HG03175 (cell line): Measurements from ENCODE around the gene ENOX1.

ENCODE experiments used
- ATAC-seq: cut with Tn5 transposase; IDR thresholded peaks from one replicate; pipeline ENCODE4 v1.9.1; 2021; ENCODE audit warnings: mild to moderate bottlenecking, moderate library complexity; ENCODE audit not compliant: unreplicated experiment

Gene ENOX1

DNA sequence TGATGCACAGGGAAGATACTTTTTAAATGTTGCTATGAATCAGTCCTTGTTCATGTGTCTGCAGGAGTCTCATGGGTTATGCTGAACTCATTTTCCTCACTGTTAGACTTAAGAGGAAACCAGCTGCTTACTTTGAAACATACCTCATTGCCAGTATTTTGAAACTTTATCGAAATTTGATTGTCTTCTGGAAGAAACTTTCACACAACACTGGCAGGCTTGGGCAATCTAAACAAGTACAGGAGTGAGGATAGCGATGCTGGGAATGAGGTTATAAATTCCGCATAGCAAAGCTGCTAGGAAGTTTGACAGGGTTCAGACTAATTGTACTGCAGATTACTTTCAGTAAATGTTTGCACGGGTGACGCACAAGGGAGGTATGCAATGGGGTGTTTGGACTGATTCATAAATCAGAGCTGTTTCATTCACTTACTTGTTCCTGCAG is 517.7 kb downstream of the ENOX1 start:
- ATAC-seq: no peak

GRCh38 chr13:43268632-43269031 is 518.1 kb downstream of the ENOX1 start:
- no peak for ATAC-seq

DNA sequence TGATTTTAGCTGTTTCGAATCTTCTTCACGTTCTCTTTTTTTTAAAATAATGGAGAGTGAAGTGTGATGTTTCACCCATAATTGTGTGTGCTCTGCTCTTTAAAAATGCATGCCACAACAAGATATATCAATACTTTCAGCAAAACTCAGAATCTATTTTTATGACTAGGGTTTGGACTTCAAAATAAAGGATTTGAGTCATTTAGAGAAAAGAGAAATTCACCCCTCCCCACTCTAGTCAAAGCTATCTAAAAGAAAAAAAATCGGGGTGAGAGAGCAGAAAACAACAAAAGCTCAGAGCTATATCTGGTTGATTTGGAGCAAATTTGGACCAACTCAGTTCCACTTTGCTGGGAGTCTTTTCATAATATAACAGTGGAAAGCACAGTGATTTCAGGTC is 518.9 kb downstream of the ENOX1 start:
- no peak for ATAC-seq

DNA sequence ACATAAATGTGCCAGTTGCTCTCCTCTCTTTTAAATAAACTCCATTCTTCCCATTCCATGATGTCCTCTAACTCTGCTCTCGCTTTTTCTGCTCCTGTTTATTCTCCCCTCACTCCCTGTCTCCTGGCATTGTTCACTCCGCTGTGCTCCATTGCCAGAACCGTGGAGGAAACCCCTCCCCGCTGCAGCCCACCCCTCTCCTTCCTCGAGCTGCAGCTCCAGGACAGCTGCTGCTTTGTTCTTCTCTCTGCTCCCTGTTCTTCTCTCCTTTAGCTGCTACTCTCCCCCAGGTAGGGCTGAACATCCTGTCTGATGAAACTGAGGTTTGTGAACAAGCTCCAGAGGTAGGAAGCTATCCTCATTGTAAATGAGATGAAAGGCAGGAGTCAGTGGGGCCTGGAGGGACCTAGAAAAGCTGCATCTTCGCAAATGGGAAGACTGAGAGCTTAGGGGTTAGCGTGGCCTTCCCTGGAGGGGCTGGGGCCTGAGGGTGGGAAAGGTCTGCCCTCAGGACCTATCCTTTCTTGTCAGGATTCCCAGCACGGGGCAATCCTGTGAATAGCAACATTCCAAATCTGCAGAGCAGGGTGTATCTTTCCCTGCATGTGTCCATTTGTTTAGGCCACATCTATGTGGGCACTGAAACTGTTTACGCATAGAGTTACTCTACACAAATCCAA is 519.7 kb downstream of the ENOX1 start:
- ATAC-seq: no peak

DNA sequence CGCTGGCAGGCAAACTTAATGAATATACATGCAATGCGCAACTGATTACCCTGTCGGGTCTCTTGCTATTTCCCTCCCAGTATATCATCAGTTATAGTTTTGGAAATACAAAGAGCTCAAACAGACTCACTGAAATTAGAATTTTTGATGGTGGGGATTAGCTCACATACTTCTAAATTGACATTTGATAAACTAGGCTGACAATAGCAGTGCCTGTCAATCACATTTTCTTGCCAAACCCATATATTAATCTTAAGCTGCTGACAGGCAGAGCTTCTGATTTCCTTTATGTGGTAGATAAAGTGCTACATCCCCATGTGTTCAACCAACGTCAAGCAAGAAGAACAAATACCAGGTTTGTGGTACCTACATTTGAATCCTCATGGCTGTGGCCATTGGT is 521.7 kb downstream of the ENOX1 start:
- no peak for ATAC-seq

DNA sequence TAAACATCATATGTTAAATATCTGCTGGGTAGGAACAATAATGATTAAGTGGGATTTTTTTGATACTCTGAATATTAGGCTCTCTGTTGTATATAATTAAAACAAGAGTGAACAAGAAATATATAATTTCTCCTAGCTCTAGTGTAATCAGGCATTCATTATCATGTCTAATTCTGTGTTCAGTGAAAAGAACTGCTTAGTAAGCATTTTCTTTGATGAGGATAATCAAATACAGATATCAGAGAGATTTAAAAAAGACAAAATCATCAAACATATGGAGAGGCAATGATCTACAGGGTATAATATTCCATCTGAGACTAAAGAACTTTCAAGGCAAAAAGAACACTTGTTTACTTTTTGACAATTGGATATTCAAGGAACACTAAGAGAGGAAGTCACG is 522.3 kb downstream of the ENOX1 start:
- ATAC-seq: no peak

GRCh38 chr13:43263047-43263446 is 523.7 kb downstream of the ENOX1 start:
- ATAC-seq: no peak

DNA sequence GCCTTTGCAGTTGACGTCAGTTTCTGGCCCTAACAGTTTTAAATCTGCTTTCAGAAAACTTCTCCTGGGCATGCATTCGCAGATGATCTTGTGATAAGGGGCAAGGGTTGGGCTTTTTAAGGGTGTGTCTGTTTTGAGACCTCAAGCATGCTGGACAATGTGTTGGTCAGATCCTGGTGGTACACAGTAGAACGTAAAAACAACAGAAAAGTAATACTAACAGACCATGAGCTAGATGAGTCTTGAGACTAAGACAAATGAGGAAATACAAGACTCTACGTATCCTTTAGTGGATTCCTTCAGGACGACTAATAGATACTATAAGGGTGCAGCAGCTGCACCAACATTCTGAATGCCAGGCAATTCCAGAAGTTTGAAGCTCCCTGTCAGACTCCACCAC is 525.8 kb downstream of the ENOX1 start:
- ATAC-seq: no peak

GRCh38 chr13:43258771-43259170 is 528.0 kb downstream of the ENOX1 start:
- ATAC-seq: no peak

DNA sequence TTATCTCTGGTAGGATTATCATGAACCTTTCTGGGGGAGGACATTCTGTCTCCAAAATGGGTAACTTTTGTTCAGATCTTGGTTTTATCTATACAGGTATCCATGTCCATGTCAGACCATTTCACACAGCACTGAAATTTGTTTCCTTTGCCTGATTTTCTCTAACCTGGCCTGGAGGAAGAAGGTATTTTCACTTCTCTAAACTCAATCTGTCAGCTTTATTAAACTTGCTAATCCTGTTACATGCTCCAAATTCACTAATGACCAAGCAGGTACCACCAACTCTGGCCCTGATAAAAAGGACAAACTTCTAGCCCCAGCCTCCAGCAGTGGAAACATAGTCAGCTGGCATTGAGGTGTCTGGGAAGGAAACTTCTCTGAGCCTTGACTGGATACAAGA is 529.0 kb downstream of the ENOX1 start:
- no peak for ATAC-seq

DNA sequence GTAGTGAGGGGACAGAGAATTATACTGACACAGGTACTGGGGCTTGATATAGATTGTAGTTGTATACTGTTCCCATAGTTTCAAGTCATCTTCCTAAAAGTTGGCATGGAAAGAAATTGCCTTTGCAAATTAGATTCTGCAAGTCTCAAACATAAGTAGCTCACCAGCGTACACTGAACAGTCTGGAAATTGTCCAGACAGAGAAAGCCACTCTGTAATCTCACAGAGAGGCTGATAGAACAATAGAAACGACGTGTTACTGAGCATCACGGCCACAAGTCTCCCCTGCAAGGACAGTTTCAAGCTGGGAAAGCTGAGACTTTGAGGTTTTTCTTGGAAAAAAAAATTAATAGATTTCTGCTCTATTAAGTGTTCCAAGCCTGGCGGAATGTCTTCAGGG is 534.8 kb downstream of the ENOX1 start:
- ATAC-seq: no peak

DNA sequence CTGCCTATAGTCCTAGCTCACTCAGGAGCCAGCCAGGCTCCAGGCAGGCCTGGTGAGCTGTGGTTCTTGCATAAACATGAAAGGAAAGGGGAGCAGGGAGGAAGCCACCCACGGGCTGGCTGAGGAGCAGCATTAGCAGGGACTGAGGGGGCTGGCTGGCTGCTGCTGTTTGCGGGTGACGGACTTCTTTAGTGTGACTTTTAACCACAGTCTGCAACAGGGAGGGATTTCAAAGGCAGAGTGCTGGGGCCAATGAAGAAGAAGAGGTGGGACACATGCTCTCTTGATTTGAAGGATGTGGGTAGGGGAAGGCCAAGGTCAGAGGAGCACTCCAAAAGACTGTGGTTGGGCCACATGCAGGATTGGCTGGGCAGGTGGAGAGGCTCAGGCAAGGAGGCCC is 540.4 kb downstream of the ENOX1 start:
- no peak for ATAC-seq

GRCh38 chr13:43245374-43245964 is 541.3 kb downstream of the ENOX1 start:
- ATAC-seq: no peak

GRCh38 chr13:43244481-43244880 is 542.3 kb downstream of the ENOX1 start:
- no peak for ATAC-seq

DNA sequence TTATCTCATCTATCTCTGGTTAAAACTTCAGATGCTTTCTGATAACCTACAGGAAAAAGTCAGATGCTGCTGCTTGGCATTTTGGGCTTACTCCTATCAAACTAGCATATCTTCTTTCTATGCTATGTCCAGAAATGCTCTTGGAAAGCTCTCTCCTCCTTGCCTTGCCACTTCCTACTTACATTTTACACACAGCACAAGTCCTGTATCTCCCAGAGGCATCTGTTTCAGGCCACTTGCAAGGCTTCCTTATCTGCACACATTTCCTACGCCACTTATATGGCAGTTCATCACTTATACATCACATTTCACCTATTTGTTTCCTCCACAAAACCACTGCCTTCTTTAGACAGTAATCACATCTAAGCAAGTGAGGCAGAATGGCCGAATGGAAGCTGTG is 543.1 kb downstream of the ENOX1 start:
- ATAC-seq: no peak

- no peak for ATAC-seq
Observed at GRCh38 chr13:43242040-43242439, 544.7 kb downstream of the ENOX1 start.

DNA sequence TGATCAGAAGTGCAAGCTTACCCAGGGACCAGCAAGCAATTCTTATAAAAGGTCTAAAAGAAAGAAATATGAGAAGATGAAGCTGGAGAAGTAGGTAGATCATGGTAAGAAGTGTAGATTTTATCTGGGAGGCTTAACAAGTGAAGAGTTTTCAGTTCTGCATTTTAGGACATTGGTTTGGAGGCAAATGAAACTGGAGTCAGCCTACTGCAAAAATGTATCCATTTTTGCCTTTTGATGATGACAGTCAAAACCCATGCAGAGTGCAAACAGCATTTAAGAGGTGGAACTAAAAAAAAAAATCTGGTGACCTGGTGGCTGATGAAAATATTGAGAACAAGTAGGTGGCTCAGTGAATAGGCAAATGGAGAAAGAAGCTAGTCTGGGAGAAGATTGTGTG is 546.5 kb downstream of the ENOX1 start:
- ATAC-seq: peak; percentile 70

- no peak for ATAC-seq
Observed at GRCh38 chr13:43239275-43239840, 547.4 kb downstream of the ENOX1 start.

GRCh38 chr13:43238341-43239083 is 548.3 kb downstream of the ENOX1 start:
- no peak for ATAC-seq

DNA sequence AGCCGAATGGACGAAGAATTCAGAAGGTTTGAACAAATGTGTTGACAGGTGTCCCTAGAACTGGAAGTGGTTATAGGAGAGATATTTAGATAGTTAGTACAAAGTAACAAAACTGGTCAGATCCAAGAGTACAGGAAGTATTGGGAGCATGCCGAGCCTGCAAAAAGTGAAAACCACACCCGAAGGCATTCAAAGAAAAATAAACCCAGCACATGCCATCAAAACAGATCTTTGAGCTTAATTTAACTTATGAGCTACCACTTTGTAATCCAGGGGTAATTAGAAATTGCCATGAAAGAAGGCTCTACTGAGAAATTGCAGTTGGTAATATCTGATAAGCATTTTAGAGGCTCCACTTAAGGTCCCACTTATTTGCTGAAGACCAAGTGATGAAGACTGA is 549.2 kb downstream of the ENOX1 start:
- ATAC-seq: no peak

DNA sequence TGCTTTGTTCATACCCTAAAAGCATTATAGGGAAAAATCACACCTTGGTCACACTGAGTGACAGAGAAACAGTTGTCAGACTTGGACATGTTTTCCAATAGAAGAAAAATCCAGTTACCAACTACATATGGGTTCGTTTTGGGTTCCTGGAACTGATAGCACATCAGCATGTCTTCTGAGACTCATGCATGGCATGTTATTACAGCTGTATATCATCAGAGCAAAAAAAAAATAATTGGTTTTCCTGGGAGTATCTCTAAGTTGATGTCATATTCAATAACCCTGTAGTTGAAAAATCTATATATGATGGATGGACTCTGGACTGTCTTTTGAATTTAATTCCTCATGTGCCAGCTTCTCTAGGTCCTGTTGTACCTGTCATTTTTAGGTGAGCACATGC is 551.7 kb downstream of the ENOX1 start:
- no peak for ATAC-seq

DNA sequence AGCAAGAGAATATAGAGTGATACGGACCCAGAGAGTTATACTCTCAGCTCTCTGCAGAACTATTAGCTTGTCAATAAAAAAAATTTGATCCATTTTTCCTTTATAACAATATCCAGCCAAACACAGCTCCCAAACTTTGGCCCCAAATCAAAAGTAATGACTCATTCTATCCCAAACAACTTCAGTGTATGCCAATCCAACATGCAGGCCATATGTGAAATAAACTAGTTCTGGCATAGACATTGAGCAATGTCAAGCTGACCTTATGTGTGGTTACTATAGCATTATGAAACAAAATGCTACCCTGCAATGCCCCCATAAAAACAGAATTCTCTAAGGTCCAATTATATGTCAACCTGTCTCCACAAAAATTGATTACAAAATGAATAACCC is 553.9 kb downstream of the ENOX1 start:
- ATAC-seq: no peak
